ENCODE measurements around the gene TOX2. TPM values are rescaled to one million over a fixed set of nuclear protein-coding genes. Genes with fewer than 3 reads are reported as not detected.
A peak's percentile ranks its signal among the peaks of the same experiment; 100 is the strongest.

The TOX2 gene
- total and polyA plus RNA-seq, 2 donors from 2014 or later, result 4.7 to 5.9 TPM

GRCh38 chr20:44073675-44074071 lies 159.0 kb downstream of the TOX2 start:
- TF ChIP-seq CTCF (IDR thresholded peaks at IDR 0.05; ENCODE audit: borderline replicate concordance, extremely low read depth, insufficient read depth), result no peak
- no peak overlapping the region for H3K4me3 ChIP-seq (ENCODE audit: low read length in 3 of 3)
- H3K27ac ChIP-seq (ENCODE audit: low read depth in 2 of 2, low read length in 2 of 2), result no peak overlapping the region
- no peaks in the 10 kb centered on the region for H3K27me3 ChIP-seq (ENCODE audit: control insufficient read depth, insufficient read depth, low read length)
- FAIRE-seq (no peak), DNase-seq (peak in 1 of 5 donors; percentile 8)
- H3K4me1 ChIP-seq (ENCODE audit: control insufficient read depth in 2 of 3, insufficient read depth in 2 of 3, low read depth in 1 of 3, low read length in 3 of 3), result no peaks in the 10 kb centered on the region
- no peak overlapping the region for H3K9ac ChIP-seq (ENCODE audit: low read length in 3 of 3)
- H3K9me3 ChIP-seq (ENCODE audit: control insufficient read depth in 2 of 3, insufficient read depth in 1 of 3, low read length in 3 of 3), result no peaks in the 10 kb centered on the region
- no peaks in the 10 kb centered on the region for H3K36me3 ChIP-seq (ENCODE audit: control insufficient read depth in 2 of 3, insufficient read depth in 3 of 3, low read length in 3 of 3)
- intact Hi-C loops (cut with DNase I), result no loop called here

GRCh38 chr20:44074252-44075151 lies 159.8 kb downstream of the TOX2 start:
- DNase-seq, result peak in 2 of 5 donors; percentile 48 to 58
- H3K4me3 ChIP-seq (ENCODE audit: low read length in 3 of 3), result no peak overlapping the region
- no peaks in the 10 kb centered on the region for H3K27me3 ChIP-seq (ENCODE audit: control insufficient read depth, insufficient read depth, low read length)
- intact Hi-C loops (cut with DNase I), result loop anchor here (5.0 kb wide), 1 partner anchor 322 kb away; no protein-coding TSS in a partner anchor
- H3K36me3 ChIP-seq (ENCODE audit: control insufficient read depth in 2 of 3, insufficient read depth in 3 of 3, low read length in 3 of 3), result no peaks in the 10 kb centered on the region
- no peak for FAIRE-seq
- TF ChIP-seq CTCF (IDR thresholded peaks at IDR 0.05; ENCODE audit: borderline replicate concordance, extremely low read depth, insufficient read depth), result no peak
- H3K9ac ChIP-seq (ENCODE audit: low read length in 3 of 3), result no peak overlapping the region
- no peaks in the 10 kb centered on the region for H3K9me3 ChIP-seq (ENCODE audit: control insufficient read depth in 2 of 3, insufficient read depth in 1 of 3, low read length in 3 of 3)
- no peak overlapping the region for H3K27ac ChIP-seq (ENCODE audit: low read depth in 2 of 2, low read length in 2 of 2)
- H3K4me1 ChIP-seq (ENCODE audit: control insufficient read depth in 2 of 3, insufficient read depth in 2 of 3, low read depth in 1 of 3, low read length in 3 of 3), result no peaks in the 10 kb centered on the region

- FAIRE-seq (no peak), DNase-seq (peak in 2 of 5 donors; percentile 13 to 57)
- H3K27me3 ChIP-seq (ENCODE audit: control insufficient read depth, insufficient read depth, low read length), result no peaks in the 10 kb centered on the region
- no peaks in the 10 kb centered on the region for H3K4me1 ChIP-seq (ENCODE audit: control insufficient read depth in 2 of 3, insufficient read depth in 2 of 3, low read depth in 1 of 3, low read length in 3 of 3)
- no peaks in the 10 kb centered on the region for H3K36me3 ChIP-seq (ENCODE audit: control insufficient read depth in 2 of 3, insufficient read depth in 3 of 3, low read length in 3 of 3)
- TF ChIP-seq CTCF (IDR thresholded peaks at IDR 0.05; ENCODE audit: borderline replicate concordance, extremely low read depth, insufficient read depth), result no peak
- H3K9ac ChIP-seq (ENCODE audit: low read length in 3 of 3), result no peak overlapping the region
- intact Hi-C loops (cut with DNase I), result loop anchor here (5.0 kb wide), 1 partner anchor 323 kb away; no protein-coding TSS in a partner anchor
- no peak overlapping the region for H3K4me3 ChIP-seq (ENCODE audit: low read length in 3 of 3)
- H3K9me3 ChIP-seq (ENCODE audit: control insufficient read depth in 2 of 3, insufficient read depth in 1 of 3, low read length in 3 of 3), result no peaks in the 10 kb centered on the region
- no peak overlapping the region for H3K27ac ChIP-seq (ENCODE audit: low read depth in 2 of 2, low read length in 2 of 2)
Measured at GRCh38 chr20:44075191-44075949, 160.7 kb downstream of the TOX2 start.
